NCI-H1694 (cell line): ENCODE data around the gene FGFBP3.

Experiments
- DNase-seq: peaks from one replicate; lab custom pipeline; 2025; lab: John Stamatoyannopoulos, UW

Gene FGFBP3, protein sequence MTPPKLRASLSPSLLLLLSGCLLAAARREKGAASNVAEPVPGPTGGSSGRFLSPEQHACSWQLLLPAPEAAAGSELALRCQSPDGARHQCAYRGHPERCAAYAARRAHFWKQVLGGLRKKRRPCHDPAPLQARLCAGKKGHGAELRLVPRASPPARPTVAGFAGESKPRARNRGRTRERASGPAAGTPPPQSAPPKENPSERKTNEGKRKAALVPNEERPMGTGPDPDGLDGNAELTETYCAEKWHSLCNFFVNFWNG

DNA sequence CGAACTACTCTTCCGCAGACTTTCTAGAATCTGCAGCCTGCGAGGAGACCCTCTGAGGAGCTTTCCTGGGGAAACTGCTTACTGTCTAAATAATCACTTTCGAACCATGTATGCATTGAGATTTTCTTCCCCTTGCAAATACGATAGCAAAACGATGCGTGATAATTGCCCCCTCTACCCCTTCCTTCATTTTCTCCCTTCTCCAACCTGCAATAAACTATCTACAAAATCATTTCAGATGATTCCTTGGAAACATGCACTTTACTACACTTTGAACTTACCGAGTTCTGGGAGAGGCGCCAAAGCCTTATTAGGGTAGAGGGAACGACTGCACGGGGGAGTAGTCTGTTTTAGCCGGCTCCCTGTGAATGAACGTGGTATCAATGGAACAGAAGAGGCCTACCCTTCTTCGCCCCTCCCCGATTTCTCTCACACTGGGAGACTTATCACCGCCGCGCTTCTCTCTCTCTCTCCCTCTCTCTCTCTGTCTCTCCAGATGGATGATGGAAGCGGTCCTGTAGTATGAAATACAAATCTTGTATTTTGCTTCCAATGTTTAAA, at the start of gene FGFBP3:
Gene FGFBP3 (minus strand): TSS at position 370 of the 561 bp plus-strand sequence. CDS start 517 bp downstream, outside the sequence.
- peak; percentile 82 for DNase-seq

- DNase-seq: no peak
These were observed 47.8 kb upstream of the FGFBP3 start for GRCh38 chr10:91957091-91957490.

- no peak for DNase-seq
These were observed 45.8 kb upstream of the FGFBP3 start for GRCh38 chr10:91955114-91955513.

DNA sequence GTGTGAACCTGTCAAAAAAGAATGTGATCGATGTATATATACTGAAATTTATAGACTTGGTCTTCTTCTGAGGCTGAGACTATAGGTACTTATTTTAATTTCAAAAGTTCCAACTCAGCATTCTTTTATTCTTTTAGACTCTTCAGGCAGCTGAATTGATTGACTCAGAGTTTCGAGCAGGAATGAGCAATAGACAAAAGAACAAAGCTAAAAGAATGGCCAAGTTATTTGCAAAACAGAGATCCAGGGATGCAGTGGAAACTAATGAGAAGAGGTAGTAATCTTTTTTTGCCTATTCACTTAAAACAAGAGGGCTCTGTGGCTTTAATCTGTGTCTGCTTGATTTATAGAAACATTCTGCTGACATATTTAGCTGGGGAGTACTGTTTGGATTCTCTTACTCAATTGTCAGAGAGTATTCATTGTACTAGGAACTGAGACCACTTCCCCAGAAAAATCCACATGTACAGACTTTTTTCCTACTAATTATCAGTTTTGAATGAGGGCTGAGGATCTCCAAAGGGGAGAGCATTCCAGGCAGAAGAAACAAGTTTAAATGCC, 44.4 kb upstream of the FGFBP3 start:
- DNase-seq: no peak

- no peak for DNase-seq
These were observed 35.8 kb upstream of the FGFBP3 start for GRCh38 chr10:91944880-91945630.

GRCh38 chr10:91941426-91941825, 32.1 kb upstream of the FGFBP3 start:
- no peak for DNase-seq

DNA sequence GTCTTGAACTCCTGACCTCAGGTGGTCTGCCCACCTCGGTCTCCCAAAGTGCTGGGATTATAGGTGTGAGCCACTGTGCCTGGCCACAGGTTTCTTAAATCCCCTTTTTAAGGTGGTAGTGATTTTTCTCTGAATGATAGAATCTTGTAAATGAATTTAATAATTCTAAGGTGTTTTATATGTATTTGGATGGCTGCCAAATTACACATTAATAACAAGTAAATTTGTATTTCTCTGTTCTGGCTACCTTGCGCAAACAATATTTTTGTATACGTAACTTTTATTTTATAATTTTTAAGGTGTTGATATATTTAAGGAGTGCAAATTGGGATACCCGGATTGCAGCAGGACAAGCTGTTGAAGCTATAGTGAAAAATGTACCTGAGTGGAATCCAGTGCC, 30.4 kb upstream of the FGFBP3 start:
- no peak for DNase-seq

DNA sequence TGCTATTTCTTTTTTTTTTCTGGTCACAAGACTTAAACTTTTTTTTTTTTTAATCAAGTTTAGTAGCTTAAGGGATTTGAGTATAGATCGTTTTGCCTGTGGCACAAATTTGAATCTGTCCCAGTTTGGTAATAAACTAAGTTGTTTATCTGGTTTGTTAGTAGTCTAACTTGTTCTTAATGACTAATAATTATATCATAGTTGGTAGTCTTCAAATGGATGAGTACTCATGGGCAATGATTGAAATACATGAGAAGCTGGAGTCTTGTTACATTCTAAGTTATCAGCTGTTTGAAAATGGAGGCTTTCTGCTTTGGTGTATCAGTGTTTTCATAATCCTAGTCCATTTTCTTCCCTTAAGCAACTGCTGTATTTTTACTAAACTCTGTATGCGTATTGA, 26.6 kb upstream of the FGFBP3 start:
- no peak for DNase-seq

GRCh38 chr10:91932737-91933136, 23.5 kb upstream of the FGFBP3 start:
- no peak for DNase-seq

- no peak for DNase-seq
These were observed 22.4 kb upstream of the FGFBP3 start for GRCh38 chr10:91931526-91932190.

DNA sequence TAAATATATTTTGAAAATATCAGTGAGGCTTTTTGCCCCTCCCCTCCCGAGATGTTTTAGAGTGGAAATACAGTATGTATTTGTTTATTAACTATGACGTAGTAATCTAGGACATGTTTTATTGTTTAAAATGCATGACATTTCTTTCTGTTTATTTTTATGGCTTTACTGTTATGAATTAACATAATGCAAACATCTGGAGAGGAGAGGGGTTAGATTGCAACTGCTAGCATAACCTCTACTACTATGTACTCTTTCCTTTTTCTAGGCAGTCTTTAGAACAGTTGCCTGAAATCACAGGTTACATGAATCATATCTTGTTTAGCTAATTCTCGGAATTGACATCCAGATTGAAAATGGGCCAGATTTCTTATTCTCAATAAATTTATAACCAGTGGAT, 21.7 kb upstream of the FGFBP3 start:
- DNase-seq: no peak

DNA sequence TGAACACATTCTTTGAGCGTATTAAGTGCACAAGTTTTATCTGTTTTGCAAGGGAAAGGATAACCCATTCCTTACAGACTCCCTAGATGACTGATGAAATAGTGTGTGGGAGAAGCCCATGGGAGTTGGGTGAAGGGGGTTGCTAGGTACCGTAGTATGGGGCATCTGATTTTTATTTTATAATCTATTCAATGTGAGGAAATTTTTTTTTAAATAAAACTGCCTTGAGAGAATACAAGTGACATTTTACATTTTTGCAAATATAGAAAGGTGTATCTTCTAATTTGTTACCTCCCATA, 15.7 kb upstream of the FGFBP3 start:
- no peak for DNase-seq

DNA sequence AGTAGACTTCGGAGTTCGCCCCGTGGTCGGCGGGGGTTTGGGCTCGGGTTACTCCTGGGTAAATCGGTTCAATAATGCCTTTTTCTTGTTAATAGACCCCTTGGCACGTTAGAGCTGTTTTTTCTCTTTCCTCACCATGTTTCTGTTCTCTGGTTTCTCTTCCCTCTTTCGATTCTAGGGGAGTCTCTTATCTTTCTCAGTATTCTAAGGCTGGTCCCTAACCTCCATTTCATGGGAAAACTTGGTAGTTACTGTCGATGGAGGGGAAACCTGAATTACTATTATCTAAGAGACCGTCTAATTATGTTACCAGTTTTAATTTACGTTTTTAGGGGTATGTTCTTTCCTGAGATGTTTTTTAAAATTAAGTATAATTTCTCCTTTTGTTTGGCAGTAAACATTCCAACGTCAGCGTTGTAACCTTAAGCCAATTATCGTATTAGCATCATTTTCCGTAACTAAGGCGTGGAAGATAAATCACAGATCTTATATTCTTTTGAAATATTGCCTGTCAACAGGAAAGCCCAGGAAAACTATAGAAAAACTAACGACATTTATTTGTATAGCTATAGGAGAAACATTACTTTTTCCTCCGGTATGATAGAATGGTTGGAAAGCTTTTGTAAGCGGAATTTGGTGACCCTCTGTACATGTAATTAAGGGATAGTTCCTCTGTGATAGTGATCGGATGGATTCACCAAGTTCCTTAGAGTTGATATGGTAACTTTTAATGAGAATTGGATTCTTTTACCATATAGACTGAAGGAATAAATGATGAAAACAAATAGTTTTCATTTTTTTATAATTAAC, 15.1 kb upstream of the FGFBP3 start:
- DNase-seq: no peak

GRCh38 chr10:91923371-91924211, 14.3 kb upstream of the FGFBP3 start, which contains the start of gene BTAF1:
BTAF1 (plus strand) TSS chr10:91923770; CDS start chr10:91924077, 307 bp downstream.
- peak; percentile 81 for DNase-seq

DNA sequence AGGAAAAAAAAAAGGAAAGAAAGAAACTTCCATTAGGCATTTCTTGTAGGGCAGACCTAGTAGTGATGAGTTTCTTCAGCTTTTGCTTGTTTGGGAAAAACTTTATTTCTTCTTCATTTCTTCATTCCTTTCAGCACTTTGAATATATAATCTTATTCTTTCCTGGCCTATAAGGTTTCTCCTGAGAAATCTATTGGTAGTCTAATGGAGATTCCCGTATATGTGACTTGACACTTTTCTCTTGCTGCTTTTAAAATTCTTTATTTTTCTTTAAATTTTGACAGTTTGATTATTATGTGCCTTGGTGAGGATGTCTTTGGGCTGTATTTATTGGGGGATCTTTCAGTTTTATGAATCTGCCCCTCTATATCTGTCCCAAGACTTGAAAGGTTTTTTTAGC, 10.4 kb upstream of the FGFBP3 start:
- no peak for DNase-seq

DNA sequence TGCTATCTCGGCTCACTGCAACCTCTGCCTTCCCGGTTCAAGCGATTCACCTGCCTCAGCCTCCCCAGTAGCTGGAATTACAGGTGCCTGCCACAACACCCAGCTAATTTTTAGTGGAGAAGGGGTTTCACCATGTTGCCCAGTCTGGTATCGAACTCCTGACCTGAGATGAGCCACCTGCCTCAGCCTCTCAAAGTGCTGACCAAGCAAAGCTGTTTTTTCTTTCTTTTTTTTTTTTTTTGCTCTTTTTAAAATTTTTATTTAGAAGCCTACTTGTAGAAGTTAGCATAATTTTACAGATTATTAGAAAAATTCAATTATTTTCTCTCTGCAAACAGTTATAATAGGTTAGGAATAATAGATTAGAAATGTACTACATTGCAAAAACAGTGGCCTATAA, 1.2 kb upstream of the FGFBP3 start:
- no peak for DNase-seq

DNA sequence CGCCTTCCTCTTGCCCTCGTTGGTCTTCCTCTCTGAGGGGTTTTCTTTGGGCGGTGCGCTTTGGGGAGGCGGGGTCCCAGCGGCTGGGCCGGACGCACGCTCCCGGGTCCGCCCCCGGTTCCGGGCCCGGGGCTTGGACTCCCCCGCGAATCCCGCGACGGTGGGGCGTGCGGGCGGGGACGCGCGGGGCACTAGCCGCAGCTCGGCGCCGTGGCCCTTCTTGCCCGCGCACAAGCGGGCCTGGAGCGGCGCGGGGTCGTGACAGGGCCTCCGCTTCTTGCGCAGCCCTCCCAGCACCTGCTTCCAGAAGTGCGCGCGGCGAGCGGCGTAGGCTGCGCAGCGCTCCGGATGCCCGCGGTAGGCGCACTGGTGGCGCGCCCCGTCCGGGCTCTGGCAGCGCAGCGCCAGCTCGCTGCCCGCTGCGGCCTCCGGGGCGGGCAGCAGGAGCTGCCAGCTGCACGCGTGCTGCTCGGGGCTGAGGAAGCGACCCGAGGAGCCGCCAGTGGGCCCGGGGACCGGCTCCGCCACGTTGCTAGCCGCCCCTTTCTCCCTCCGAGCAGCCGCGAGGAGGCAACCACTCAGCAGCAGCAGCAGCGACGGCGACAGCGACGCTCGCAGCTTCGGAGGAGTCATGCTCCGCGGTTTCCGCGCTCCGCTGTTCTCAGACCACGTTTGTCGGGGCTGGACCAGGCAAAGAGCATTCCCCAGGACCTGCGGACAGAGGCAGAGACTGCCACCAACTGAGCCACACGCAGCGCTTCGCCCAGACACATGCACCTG, 759 bp downstream of the FGFBP3 start:
- no peak for DNase-seq

DNA sequence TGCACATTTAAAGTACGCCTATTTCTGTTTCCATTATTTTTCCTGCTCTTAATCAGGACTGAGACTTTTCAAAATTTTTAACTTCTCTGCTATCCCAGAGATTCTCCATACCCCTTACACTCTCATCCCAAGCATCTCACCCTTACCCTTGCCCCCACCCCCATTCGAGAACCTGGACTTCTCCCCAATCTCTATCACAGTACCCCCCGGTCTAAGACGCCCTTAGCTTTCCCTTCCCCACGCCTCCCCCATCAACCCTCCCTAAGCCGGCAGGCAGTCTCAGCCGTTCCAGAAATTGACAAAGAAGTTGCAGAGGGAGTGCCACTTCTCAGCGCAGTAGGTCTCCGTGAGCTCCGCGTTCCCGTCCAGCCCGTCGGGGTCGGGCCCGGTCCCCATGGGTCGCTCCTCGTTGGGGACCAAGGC, 1.4 kb downstream of the FGFBP3 start:
- DNase-seq: no peak

- DNase-seq: no peak
These were observed 2.2 kb downstream of the FGFBP3 start for GRCh38 chr10:91907033-91907594.
